GM13977 (cell line): ENCODE measurements around the gene RNF111.
"Not testable (repeated sequence)": the region's sequence is repeated elsewhere in the genome, so short reads cannot be mapped to it uniquely, and the experiment has no call there.

Source experiments
- DNase-seq: peaks from one replicate; pipeline ENCODE4 v3.0.0; 2012; ENCODE audit warnings: low spot score
- CTCF ChIP-seq: IDR thresholded peaks from 2 replicates; pipeline ENCODE4 v1.5.1; 2012; ENCODE audit warnings: mild to moderate bottlenecking, control low read depth; ENCODE audit not compliant: insufficient read depth; ENCODE audit errors: extremely low read depth, missing control alignments
- in situ Hi-C: fragments of 300-500 bp; cut with MboI; formaldehyde crosslinking; loops from one replicate; pipeline ENCODE4 v1.12.0; 2022; ENCODE audit warnings: low sequenced_read_pairs, low pct_unique_long_range_greater_than_20kb, mixed read lengths, inconsistent platforms; ENCODE audit not compliant: unreplicated experiment

RNF111 gene

GRCh38 chr15:59131969-59132562, 144.6 kb downstream of the RNF111 start:
- no peak for TF ChIP-seq CTCF
- no peak for DNase-seq
- in situ Hi-C loops, result no loop called here

GRCh38 chr15:59133929-59134427, 146.5 kb downstream of the RNF111 start:
- in situ Hi-C loops, result no loop called here
- no peak for TF ChIP-seq CTCF
- no peak for DNase-seq

DNA sequence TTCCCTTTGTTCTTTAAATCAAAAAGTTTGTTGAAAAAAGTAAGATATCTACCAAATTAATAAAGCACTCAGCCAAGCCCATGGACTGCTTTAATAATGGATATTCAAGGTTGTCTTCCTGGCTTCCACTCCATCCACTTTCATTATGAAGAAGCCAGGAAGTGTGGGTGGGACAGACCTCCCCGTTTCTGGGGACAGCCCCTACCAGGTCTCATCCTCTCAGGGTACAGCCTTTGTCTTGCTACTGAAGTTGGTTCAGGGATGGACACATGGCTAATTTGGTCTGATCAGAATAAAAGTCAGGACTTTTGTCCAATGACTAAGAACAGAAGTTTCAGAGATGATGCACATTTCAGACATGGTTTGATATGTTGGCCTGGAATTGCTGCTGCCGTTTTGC, 150.1 kb downstream of the RNF111 start:
- TF ChIP-seq CTCF, result no peak
- in situ Hi-C loops, result no loop called here
- no peak for DNase-seq

DNA sequence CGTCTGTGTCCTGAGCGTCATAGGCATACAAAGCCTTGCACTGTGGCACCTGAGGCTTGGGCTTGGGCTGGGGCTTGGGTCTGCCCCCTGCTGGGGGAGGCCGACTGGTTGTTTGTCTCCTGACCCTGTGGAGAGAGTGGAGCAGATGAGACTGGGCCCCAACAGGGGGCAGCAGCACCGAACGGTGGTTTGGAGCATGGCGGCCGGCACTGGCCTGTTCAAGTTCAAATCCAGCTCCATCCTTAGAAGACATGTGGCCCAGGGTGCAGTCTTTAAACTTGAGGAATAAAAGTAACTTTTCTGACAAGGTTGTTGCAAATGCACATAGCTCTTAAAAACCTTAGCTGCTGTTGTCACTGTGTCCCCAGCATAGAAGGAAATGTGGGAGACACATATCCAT, 150.8 kb downstream of the RNF111 start:
- TF ChIP-seq CTCF, result peak; percentile 67
- DNase-seq, result peak; percentile 70
- in situ Hi-C loops, result no loop called here

DNA sequence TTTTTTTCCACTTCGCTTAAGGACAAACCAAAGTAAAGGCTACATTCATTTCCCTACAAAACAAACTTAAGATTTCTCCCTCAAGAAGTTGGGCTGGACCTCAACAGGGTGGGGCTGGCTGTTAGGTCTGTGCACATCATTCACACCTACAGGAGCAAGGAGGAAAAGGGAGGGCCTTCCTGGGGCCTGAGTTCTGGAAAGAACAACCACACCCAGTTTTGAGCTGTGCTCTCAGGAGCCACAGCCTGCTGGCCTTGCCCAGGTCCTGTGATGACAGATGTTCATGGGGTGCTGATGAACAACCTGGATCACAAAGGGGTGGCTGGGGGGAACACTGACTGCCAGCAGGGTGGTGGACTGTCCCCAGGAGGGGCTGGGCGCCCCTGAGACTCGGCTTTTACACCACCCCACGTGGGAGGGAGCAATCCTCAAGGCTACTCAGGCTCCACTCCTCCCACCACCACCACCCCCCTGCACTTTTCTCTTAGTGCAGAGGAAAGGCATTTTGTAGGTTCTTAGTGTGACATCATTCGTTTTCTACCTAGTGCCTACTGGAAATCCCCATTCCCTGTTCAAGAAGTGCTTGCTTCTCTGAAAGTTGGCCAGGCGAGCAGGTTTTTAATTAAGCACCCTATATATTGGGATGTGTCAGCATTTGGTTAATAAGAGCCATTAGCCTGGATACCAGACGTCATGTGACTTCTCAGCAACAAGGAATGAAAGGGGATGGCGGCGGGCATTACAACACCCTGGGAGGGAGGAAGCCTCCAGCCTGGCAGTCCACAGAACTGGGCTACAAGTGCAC, 153.2 kb downstream of the RNF111 start:
- no peak for TF ChIP-seq CTCF
- peak; percentile 34 for DNase-seq
- in situ Hi-C loops, result no loop called here

DNA sequence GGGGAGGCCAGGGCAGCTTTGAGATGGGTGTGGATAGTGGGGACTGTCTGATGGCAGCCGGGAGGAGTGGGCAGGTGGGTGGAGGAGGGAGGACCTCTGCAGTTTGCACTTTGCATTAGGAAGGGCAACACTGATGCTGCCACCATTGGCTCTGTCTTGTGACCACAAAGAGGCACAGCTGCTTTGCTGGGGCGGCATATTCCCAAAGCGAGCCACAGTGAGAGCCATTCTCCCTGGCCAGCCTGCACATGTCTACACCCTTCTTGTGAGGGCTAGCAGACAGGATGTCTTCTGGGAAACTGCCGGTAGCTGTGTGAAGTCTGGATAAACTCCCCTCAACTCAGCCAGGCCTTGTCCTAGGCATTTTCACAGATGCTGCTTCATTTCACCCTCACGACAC, 155.8 kb downstream of the RNF111 start:
- in situ Hi-C loops, result no loop called here
- no peak for DNase-seq
- no peak for TF ChIP-seq CTCF

DNA sequence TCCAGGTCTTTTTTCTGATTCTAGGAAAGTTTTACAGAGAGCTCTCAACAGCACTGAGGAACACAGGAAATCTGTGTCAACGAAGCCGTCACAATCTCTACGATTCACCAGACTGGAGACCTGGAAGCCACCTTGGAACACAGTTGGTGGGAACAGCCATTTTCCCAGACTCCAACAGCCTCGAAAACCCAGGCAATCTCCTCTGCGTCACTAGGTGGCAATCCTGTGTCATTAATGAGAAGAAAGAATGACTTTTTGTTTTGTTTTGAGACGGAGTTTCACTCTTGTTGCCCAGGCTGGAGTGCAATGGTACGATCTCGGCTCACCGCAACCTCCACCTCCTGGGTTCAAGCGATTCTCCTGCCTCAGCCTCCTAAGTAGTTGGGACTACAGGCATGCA, 157.1 kb downstream of the RNF111 start:
- in situ Hi-C loops, DNase-seq: not testable (repeated sequence)
